Measurements from ENCODE around the gene UCKL1.
A peak's percentile ranks its signal among the peaks of the same experiment; 100 is the strongest.
"Not testable (repeated sequence)": the region's sequence is repeated elsewhere in the genome, so short reads cannot be mapped to it uniquely, and the experiment has no call there.

Gene UCKL1

GRCh38 chr20:63955827-63956663, at the start of gene UCKL1:
TSS of gene UCKL1 (minus strand) at chr20:63956416. CDS start at chr20:63956372, 44 bp downstream.
- peak; percentile 90 to 96 (median 93) for DNase-seq

DNA sequence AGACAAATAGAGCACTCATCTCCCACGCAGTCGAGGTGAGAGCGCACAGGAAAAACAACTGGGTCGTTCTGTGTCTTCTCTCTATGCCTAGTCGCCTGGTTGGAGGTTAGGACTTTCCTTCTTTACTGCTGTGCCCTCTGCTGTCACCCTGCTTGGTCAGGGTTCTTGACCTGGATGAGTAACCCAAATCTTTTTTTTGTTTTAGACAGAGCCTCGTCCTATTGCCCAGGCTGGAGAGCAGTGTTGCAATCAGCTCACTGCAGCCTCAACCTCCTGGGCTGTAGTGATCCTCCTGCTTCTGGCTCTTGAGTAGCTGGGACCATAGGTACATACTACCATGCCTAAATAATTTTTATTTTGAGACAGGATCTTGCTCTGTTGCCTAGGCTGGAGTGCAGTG, 49.2 kb upstream of the UCKL1 start:
- DNase-seq: no peak

- DNase-seq: no peak
Observed at GRCh38 chr20:64003960-64004725, 47.9 kb upstream of the UCKL1 start.

DNA sequence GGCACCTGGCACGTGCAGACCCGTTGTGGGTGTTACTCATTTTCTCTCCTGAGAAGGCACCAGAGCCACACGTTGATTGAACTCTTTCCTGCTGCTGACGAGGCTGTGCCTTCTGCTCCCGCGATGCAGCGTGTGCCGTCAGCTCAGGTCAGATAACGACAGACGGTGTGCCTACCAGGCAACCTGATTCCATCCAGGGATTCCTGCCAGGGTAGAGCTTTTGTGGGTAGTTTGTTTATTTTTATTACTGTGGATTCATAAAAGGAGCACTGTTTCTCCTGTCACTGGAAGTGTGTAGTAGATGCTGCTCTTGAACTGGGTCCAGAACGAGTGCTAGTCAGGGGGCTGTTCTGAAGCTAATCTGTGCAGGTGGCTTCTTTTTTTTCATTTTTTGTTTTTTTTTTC, 45.4 kb upstream of the UCKL1 start:
- DNase-seq: no peak

DNA sequence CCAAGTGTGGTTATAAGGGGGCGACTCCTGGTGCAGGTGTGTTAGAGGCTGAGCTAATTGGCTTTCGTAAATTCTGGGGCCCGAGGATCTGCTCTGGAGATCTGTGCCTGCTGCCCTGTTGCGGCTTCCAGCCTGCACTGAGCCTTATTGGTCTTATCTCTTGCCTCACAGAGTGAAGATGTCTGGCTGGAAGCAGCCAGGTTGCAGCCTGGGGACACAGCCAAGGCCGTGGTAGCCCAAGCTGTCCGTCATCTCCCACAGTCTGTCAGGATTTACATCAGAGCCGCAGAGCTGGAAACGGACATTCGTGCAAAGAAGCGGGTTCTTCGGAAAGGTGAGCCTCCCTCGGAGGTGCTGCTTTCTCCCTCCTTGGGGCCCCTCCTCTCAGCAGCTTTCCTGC, 44.7 kb upstream of the UCKL1 start:
- DNase-seq: no peak

DNA sequence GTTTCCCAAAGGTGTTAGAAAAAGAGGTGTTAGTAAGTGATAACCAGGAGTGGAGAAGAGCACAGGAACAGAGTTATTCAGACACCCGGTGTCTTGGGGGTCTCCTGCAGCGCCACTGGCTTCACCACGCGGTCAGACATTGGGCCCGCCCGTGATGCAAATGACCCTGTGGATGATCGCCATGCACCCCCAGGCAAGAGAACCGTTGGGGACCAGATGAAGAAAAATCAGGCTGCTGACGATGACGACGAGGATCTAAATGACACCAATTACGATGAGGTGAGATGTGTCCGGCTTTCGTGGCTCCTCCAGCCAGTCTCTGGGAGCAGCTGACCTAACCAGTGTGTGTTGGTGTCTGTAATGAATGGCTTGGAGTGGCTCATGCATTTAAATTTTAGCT, 26.7 kb upstream of the UCKL1 start:
- no peak for DNase-seq

DNA sequence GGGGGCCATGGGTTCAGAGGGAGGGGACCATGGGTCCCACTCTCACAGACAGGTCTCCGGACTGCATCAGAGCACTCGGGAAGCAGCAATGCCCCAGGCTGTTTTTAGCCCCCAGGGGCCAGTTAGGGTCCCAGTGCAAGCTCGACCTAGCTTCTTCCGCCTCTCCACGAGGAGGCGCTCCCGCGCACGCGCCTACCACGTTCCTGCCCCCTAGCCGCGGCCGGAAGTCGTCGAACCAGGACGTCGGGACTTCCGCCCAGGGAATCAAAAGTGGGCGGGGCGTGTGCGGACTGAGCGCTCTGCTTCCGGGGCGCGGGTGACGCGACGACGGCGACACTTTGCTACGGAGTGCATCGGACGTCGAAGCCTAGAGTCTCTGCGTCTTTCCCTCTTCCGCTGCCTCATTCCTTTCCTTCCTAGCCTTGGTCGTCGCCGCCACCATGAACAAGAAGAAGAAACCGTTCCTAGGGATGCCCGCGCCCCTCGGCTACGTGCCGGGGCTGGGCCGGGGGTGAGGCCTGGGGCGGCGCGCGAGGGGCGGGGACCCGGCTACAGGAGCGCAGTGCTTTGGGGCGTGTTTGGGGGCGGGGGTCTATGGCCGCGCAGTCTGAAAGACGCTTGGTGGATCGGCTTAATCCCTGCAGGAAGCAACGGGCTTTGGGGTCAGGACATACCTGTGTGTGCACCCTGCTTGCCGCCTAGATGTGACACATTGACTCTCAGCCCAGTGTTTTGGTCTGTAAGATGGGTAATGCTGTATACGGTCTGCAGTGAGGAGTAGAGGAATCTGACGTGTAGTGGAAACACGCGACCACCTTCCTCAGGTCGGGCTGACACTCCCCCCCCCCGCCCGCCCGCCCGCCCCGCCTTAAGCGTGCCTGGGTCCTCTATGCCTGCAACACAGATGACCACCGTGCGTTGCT, 24.9 kb upstream of the UCKL1 start, which contains the start of gene PRPF6:
PRPF6 (plus strand) TSS at position 327 of the 923 bp plus-strand sequence; CDS start at position 441, 114 bp downstream.
- DNase-seq: peak; percentile 99 to 100 (median 100)

GRCh38 chr20:63980317-63980805, 24.1 kb upstream of the UCKL1 start:
- DNase-seq: no peak

DNA sequence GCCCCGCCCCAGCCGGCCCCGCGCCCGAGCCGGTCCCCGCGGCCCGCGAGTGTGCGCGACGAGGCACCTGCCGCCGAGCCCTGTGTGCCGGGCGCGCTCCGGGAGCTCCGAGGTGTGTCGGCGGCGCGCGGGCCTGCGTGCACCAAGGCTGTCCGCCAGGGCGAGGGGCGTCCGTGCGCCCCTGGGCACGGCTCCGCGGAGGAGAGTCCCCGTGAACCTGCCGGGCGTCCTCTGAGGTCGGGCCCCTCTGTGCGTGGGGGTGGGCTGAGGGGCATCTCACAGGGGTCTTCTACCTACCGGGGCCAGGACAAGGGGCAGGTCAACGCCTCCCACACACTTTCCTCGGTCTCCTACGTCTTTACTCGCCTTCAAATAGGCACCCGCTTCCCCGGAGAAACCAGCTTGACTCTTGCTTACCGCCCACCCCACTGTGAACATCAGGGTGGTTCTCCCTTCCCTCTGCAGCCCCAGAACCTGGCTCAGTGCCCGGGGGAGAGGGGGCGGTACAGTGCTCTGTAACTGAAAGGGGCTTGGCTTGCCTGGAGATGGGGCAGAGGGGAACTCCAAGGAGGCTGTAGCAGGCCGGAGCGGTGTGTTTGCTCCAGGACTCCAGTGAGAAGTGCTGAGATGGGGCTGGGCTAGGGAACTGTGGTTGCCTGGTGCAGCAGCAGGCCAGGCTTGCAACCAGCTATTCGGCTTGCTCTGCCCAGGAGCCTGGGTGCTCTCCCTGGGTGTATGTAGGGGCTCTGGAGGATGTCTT, 23.5 kb upstream of the UCKL1 start, which contains the start of gene SAMD10:
SAMD10 (minus strand) TSS at position 86 of the 760 bp plus-strand sequence. CDS start 175 bp downstream, outside the sequence.
- peak; percentile 91 to 96 (median 96) for DNase-seq

DNA sequence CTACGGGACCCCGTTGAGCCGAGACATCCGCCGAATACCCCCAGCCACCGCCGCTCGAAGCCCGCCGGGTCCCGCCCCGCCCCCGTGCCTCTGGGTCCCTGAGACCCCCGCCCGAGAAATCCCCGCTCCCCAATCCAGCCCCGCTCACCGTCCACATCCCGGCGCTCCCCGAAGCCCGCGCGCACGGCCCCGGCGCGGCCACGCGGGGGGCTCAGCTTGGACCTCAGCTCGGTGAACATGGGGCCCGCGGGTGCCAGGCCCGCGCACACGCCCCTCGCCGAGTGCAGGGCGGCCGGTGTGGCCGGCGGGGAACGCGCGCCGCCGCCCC, 23.0 kb upstream of the UCKL1 start:
- no peak for DNase-seq

GRCh38 chr20:63978319-63979228, 22.4 kb upstream of the UCKL1 start:
- peak; percentile 40 to 62 (median 40) for DNase-seq

GRCh38 chr20:63977739-63978276, 21.6 kb upstream of the UCKL1 start:
- DNase-seq: peak; percentile 66 to 72 (median 69)

- DNase-seq: peak; percentile 54
Observed at GRCh38 chr20:63976980-63977738, 20.9 kb upstream of the UCKL1 start.

DNA sequence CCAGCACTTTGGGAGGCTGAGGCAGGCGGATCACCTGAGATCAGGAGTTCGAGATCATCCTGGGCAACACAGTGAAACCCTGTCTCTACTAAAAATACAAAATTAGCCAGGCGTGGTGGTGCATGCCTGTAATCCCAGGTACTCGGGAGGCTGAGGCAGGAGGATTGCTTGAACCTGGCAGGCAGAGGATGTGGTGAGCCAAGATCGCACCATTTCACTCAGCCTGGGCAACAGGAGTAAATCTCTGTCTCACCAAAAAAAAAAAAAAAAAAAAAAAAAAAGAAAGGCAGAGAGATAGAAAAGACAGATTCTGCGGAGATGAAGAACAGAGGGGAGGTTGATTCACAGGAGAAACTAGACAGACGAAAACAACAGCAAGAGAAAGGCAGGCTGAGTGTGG, 20.3 kb upstream of the UCKL1 start:
- DNase-seq: not testable (repeated sequence)

DNA sequence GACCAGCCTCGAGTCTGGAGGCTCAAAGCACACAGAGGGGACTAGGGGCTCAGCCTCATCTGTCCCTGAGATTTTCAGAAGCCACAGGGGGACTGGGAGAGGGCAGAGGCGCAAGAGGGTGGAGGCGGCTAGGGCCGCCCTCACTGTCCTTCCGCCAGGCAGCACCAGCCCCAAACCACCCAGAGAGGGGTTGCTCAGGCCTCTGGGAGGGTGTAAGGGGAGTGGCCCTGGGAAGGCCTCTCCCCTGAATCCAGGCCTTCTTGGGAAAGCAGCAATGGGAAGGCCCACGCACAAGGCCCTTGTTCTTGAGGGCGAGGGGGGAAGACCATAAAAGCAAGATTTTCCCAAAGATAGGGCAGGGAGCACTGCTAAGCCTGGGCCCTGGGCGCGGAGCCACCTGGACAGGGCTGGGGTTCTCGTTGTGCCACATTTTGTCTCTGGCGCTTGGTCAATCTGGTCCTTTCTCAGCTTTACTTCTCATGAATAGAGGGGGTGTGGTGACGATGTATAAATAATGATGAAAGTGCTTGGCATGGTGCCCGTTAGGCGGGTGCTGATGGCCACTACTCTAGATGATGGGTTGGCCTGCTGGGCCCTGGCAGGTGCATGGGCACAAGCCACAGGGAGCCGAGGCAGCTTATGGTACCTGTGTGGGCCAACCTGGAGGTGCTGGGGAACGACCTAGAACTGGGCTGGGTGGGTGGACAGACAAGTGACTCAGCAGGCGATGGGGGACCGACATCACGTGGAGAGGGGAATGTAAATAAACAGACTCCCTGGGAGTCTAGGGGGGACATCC, 18.4 kb upstream of the UCKL1 start:
- DNase-seq: no peak

- DNase-seq: peak; percentile 92 to 97 (median 94)
Observed at GRCh38 chr20:63973636-63974401, 17.6 kb upstream of the UCKL1 start.

- DNase-seq: no peak
Observed at GRCh38 chr20:63973160-63973479, 16.9 kb upstream of the UCKL1 start.
